PC-3 (cell line): Measurements from ENCODE around the gene RASA2. TPM values are rescaled to one million over a fixed set of nuclear protein-coding genes. Genes with fewer than 3 reads are reported as not detected.
A peak's percentile ranks its signal among the peaks of the same experiment; 100 is the strongest.

Source experiments
- ATAC-seq: fragments of 200-7000 bp; cut with Tn5 transposase; 2 replicates; pipeline ENCODE4 v1.9.1; 2020; ENCODE audit warnings: mild to moderate bottlenecking, moderate library complexity
- BruUV-seq: library from RNA; stranded (reverse); fragments of 400-500 nt; replicated peaks from 2 replicates; lab custom pipeline; 2021; lab: Mats Ljungman, UMichigan
- CTCF ChIA-PET: fragments of 300-600 bp; sonication (Branson Sonifier 250); formaldehyde crosslinking; loops from one replicate; lab custom pipeline; 2022; ENCODE audit warnings: antibody characterized with exemption; lab: Charles Lee
- POLR2A ChIA-PET: fragments of 300-600 bp; sonication (Branson Sonifier 250); formaldehyde crosslinking; loops from one replicate; lab custom pipeline; 2022; ENCODE audit warnings: antibody characterized with exemption; ENCODE audit not compliant: unreplicated experiment; lab: Charles Lee
- DNase-seq: peaks from one replicate; pipeline ENCODE4 v3.0.0-alpha.2; 2015
- H2AFZ ChIP-seq: fragments of 300-600 bp; sonication (generic); 2 replicates; pipeline ENCODE4 v1.6.0; 2016; ENCODE audit warnings: antibody characterized with exemption, low read length
- H3F3A ChIP-seq: fragments of 300-600 bp; sonication (generic); one replicate; pipeline ENCODE4 v1.6.0; 2017; ENCODE audit warnings: antibody characterized with exemption, low read length, control low read depth, mild to moderate bottlenecking; ENCODE audit not compliant: unreplicated experiment
- H3K27ac ChIP-seq: fragments of 300-600 bp; sonication (generic); 2 replicates; pipeline ENCODE4 v1.5.1; 2016; ENCODE audit warnings: mild to moderate bottlenecking, low read length
- H3K27me3 ChIP-seq: fragments of 300-600 bp; sonication (generic); 2 replicates; pipeline ENCODE4 v1.6.1; 2016; ENCODE audit warnings: low read length, mixed read lengths
- H3K36me3 ChIP-seq: fragments of 300-600 bp; sonication (generic); 2 replicates; pipeline ENCODE4 v1.6.1; 2016; ENCODE audit warnings: low read depth, mixed run types, low read length, mixed read lengths
- H3K4me1 ChIP-seq: fragments of 300-600 bp; sonication (generic); 2 replicates; pipeline ENCODE4 v1.5.1; 2016; ENCODE audit warnings: low read length; ENCODE audit not compliant: insufficient read depth
- H3K4me2 ChIP-seq: fragments of 300-600 bp; sonication (generic); 2 replicates; pipeline ENCODE4 v1.6.0; 2016; ENCODE audit warnings: low read length
- H3K4me3 ChIP-seq: fragments of 300-600 bp; sonication (generic); 2 replicates; pipeline ENCODE4 v1.5.1; 2016; ENCODE audit warnings: mild to moderate bottlenecking, low read length, mixed read lengths
- H3K79me2 ChIP-seq: fragments of 300-600 bp; sonication (generic); 2 replicates; pipeline ENCODE4 v1.6.1; 2017; ENCODE audit warnings: low read length, mixed read lengths
- H3K9ac ChIP-seq: fragments of 300-600 bp; sonication (generic); 2 replicates; pipeline ENCODE4 v1.6.0; 2016; ENCODE audit warnings: mild to moderate bottlenecking, low read length
- H3K9me2 ChIP-seq: fragments of 300-600 bp; sonication (generic); replicated peaks from 2 replicates; pipeline ENCODE4 v1.6.1; 2016; ENCODE audit warnings: mixed run types, low read length, mixed read lengths
- H3K9me3 ChIP-seq: fragments of 300-600 bp; sonication (generic); 2 replicates; pipeline ENCODE4 v1.6.1; 2016; ENCODE audit warnings: low read length, mixed read lengths
- H4K20me1 ChIP-seq: fragments of 300-600 bp; sonication (generic); 2 replicates; pipeline ENCODE4 v1.6.1; 2016; ENCODE audit warnings: low read length, mixed read lengths
- CTCF ChIP-seq: fragments of 300-600 bp; sonication (generic); conservative IDR thresholded peaks from 2 replicates; pipeline ENCODE4 v1.5.1; 2017; ENCODE audit warnings: antibody characterized with exemption, low read depth, mild to moderate bottlenecking, low read length
- EZH2 ChIP-seq: fragments of 300-600 bp; sonication (generic); IDR thresholded peaks from one replicate; pipeline ENCODE4 v1.6.1; 2017; ENCODE audit warnings: antibody characterized with exemption, mild to moderate bottlenecking, low read length; ENCODE audit not compliant: unreplicated experiment
- EZH2phosphoT487 ChIP-seq: fragments of 300-600 bp; sonication (generic); IDR thresholded peaks from 2 replicates; pipeline ENCODE4 v1.6.1; 2018; ENCODE audit warnings: mild to moderate bottlenecking, antibody characterized with exemption, low read length, borderline replicate concordance
- intact Hi-C: fragments of 100-400 bp; cut with micrococcal nuclease; formaldehyde crosslinking; loops from 2 replicates; pipeline ENCODE4 v1.9.0; 2023
- total RNA-seq: library from RNA; depleted of rRNA; stranded (reverse); fragments of >200 nt; gene quantifications from 2 replicates; pipeline ENCODE4 v1.2.3, GENCODE V29; 2014

RASA2 gene
- total RNA-seq, 1 experiment from 2014 or later, result 3.7 TPM

- H3K27me3 ChIP-seq, result no peaks in the 10 kb centered on the region
- H2AFZ ChIP-seq, result no peak overlapping the region
- H3K4me2 ChIP-seq, result no peak overlapping the region
- H3K4me3 ChIP-seq, result no peak overlapping the region
- no peaks in the 10 kb centered on the region for H3F3A ChIP-seq
- TF ChIP-seq EZH2phosphoT487 (no peak), CTCF (no peak), EZH2 (no peak)
- no peaks in the 10 kb centered on the region for H3K79me2 ChIP-seq
- H3K36me3 ChIP-seq, result peaks cover 14% of the 10 kb centered on the region; the same call in 1 of the 2 replicates
- no peak for DNase-seq
- intact Hi-C loops, result loop anchor here (5.0 kb wide), 1 partner anchor 52 kb away; the partner anchor contains the start of gene RASA2
- peaks cover 4% of the 10 kb centered on the region; the same call in 1 of the 2 replicates for H3K4me1 ChIP-seq
- H3K27ac ChIP-seq, result no peak overlapping the region
- no peak overlapping the region for H3K9ac ChIP-seq
- POLR2A ChIA-PET, result no interaction called here
- CTCF ChIA-PET, result no interaction called here
- peak; percentile 46 for ATAC-seq
- H3K9me3 ChIP-seq, result no peaks in the 10 kb centered on the region
- no TSS peak for BruUV-seq
- H3K9me2 ChIP-seq, result no peaks in the 10 kb centered on the region
- H4K20me1 ChIP-seq, result no peaks in the 10 kb centered on the region
These were observed 52.8 kb downstream of the RASA2 start for GRCh38 chr3:141539431-141540187.

- Histone ChIP-seq H3K79me2 (no peaks in the 10 kb centered on the region), H4K20me1 (no peaks in the 10 kb centered on the region), H3F3A (no peaks in the 10 kb centered on the region), H3K27ac (no peak overlapping the region), H3K27me3 (no peaks in the 10 kb centered on the region), H3K4me1 (peaks cover 4% of the 10 kb centered on the region; the same call in 1 of the 2 replicates), H3K4me2 (no peak overlapping the region), H2AFZ (no peak overlapping the region), H3K36me3 (peaks cover 14% of the 10 kb centered on the region; the same call in 1 of the 2 replicates), H3K9me2 (no peaks in the 10 kb centered on the region), H3K9ac (no peak overlapping the region), H3K4me3 (no peak overlapping the region), H3K9me3 (no peaks in the 10 kb centered on the region)
- ATAC-seq (no peak), DNase-seq (no peak)
- CTCF ChIA-PET, result no interaction called here
- TF ChIP-seq CTCF, result no peak
- no peak for TF ChIP-seq EZH2
- no peak for TF ChIP-seq EZH2phosphoT487
- intact Hi-C loops, result no loop called here
- POLR2A ChIA-PET, result no interaction called here
- no TSS peak for BruUV-seq
These were observed 53.7 kb downstream of the RASA2 start for GRCh38 chr3:141540531-141540930.
